H9 (cell line): ENCODE measurements around the gene TESK2. TPM values are rescaled to one million over a fixed set of nuclear protein-coding genes. Genes with fewer than 3 reads are reported as not detected.

ENCODE experiments used
- DNase-seq: peaks from one replicate; pipeline ENCODE4 v3.0.0-alpha.2; 2017
- H2AFZ ChIP-seq: one replicate; pipeline ENCODE4 v1.6.1; 2013; ENCODE audit warnings: mild to moderate bottlenecking, low read length, control low read depth, moderate library complexity
- H2AK5ac ChIP-seq: 2 replicates; pipeline ENCODE4 v1.6.1; 2013; ENCODE audit warnings: low read length, control low read depth, mixed read lengths; ENCODE audit not compliant: insufficient read length
- H2BK120ac ChIP-seq: one replicate; pipeline ENCODE4 v1.6.1; 2013; ENCODE audit warnings: low read depth, mild to moderate bottlenecking, low read length, control low read depth, inconsistent platforms; ENCODE audit not compliant: poor library complexity, severe bottlenecking
- H2BK12ac ChIP-seq: 2 replicates; pipeline ENCODE4 v1.6.1; 2013; ENCODE audit warnings: low read length, control low read depth, mixed read lengths, low read depth; ENCODE audit not compliant: insufficient read length
- H2BK15ac ChIP-seq: 2 replicates; pipeline ENCODE4 v1.6.1; 2013; ENCODE audit warnings: low read depth, low read length, control low read depth
- H2BK20ac ChIP-seq: one replicate; pipeline ENCODE4 v1.6.1; 2013; ENCODE audit warnings: low read depth, mild to moderate bottlenecking, low read length, control low read depth, inconsistent platforms; ENCODE audit not compliant: poor library complexity, severe bottlenecking
- H2BK5ac ChIP-seq: 2 replicates; pipeline ENCODE4 v1.6.1; 2013; ENCODE audit warnings: low read length, control low read depth, mixed read lengths; ENCODE audit not compliant: insufficient read length
- H3K14ac ChIP-seq: 2 replicates; pipeline ENCODE4 v1.6.1; 2013; ENCODE audit warnings: low read length, control low read depth; ENCODE audit not compliant: insufficient read depth
- H3K18ac ChIP-seq: 2 replicates; pipeline ENCODE4 v1.6.1; 2013; ENCODE audit warnings: low read depth, mild to moderate bottlenecking, mixed read lengths, low read length, control low read depth; ENCODE audit not compliant: insufficient read length
- H3K23ac ChIP-seq: 2 replicates; pipeline ENCODE4 v1.6.1; 2013; ENCODE audit warnings: low read length, control low read depth, mixed read lengths, low read depth; ENCODE audit not compliant: insufficient read length
- H3K23me2 ChIP-seq: 2 replicates; pipeline ENCODE4 v1.6.1; 2013; ENCODE audit warnings: low read depth, mild to moderate bottlenecking, mixed read lengths, low read length, control low read depth; ENCODE audit not compliant: insufficient read length, poor library complexity, severe bottlenecking
- H3K27ac ChIP-seq: 2 replicates; pipeline ENCODE4 v1.5.1; 2013; ENCODE audit warnings: low read length, control low read depth, mixed read lengths, low read depth; ENCODE audit not compliant: insufficient read length
- H3K27me3 ChIP-seq: 2 replicates; pipeline ENCODE4 v1.6.1; 2013; ENCODE audit warnings: low read length, control low read depth, inconsistent platforms; ENCODE audit not compliant: insufficient read depth
- H3K4ac ChIP-seq: 2 replicates; pipeline ENCODE4 v1.6.1; 2013; ENCODE audit warnings: low read depth, mild to moderate bottlenecking, control low read depth, inconsistent platforms, low read length, moderate library complexity
- H3K4me1 ChIP-seq: 2 replicates; pipeline ENCODE4 v1.6.1; 2013; ENCODE audit warnings: low read length, control low read depth, inconsistent platforms; ENCODE audit not compliant: insufficient read depth
- H3K4me2 ChIP-seq: 2 replicates; pipeline ENCODE4 v1.6.1; 2013; ENCODE audit warnings: low read length, control low read depth, mixed read lengths; ENCODE audit not compliant: insufficient read length, insufficient read depth
- H3K56ac ChIP-seq: 2 replicates; pipeline ENCODE4 v1.6.1; 2013; ENCODE audit warnings: low read depth, mild to moderate bottlenecking, mixed read lengths, low read length, control low read depth; ENCODE audit not compliant: insufficient read length
- H3K79me1 ChIP-seq: 2 replicates; pipeline ENCODE4 v1.6.1; 2013; ENCODE audit warnings: low read depth, mild to moderate bottlenecking, moderate library complexity, low read length, control low read depth, inconsistent platforms; ENCODE audit not compliant: insufficient read depth, poor library complexity, severe bottlenecking
- H3K79me2 ChIP-seq: 2 replicates; pipeline ENCODE4 v1.6.1; 2013; ENCODE audit warnings: low read length, control low read depth, inconsistent platforms; ENCODE audit not compliant: insufficient read depth
- H3K9ac ChIP-seq: 2 replicates; pipeline ENCODE4 v1.6.1; 2013; ENCODE audit warnings: low read length, control low read depth, mixed read lengths; ENCODE audit not compliant: insufficient read length; ENCODE audit errors: extremely low read depth
- H3K9me3 ChIP-seq: one replicate; pipeline ENCODE4 v1.6.1; 2013; ENCODE audit warnings: low read depth, low read length, inconsistent platforms; ENCODE audit not compliant: control insufficient read depth
- H3T11ph ChIP-seq: one replicate; pipeline ENCODE4 v1.6.1; 2013; ENCODE audit warnings: mild to moderate bottlenecking, low read length, control low read depth, inconsistent platforms
- H4K20me1 ChIP-seq: one replicate; pipeline ENCODE4 v1.6.1; 2013; ENCODE audit not compliant: control insufficient read depth, insufficient read length, insufficient read depth
- H4K5ac ChIP-seq: 2 replicates; pipeline ENCODE4 v1.6.1; 2013; ENCODE audit warnings: low read depth, mild to moderate bottlenecking, mixed read lengths, low read length, control low read depth; ENCODE audit not compliant: insufficient read length
- H4K8ac ChIP-seq: replicated peaks from 2 replicates; pipeline ENCODE4 v1.6.1; 2013; ENCODE audit warnings: low read length, control low read depth, mixed read lengths, low read depth; ENCODE audit not compliant: insufficient read length
- H4K91ac ChIP-seq: 2 replicates; pipeline ENCODE4 v1.6.1; 2013; ENCODE audit warnings: low read depth, mild to moderate bottlenecking, moderate library complexity, mixed read lengths, low read length, control low read depth; ENCODE audit not compliant: insufficient read length
- H3K27ac Mint-ChIP-seq, 3 experiments: 2 replicates in 2 of 3; 3 replicates in 1 of 3; pipeline ENCODE4 v1.8.0; 2020 to 2021; ENCODE audit warnings: mixed read lengths in 3 of 3, mild to moderate bottlenecking in 1 of 3, moderate library complexity in 1 of 3
- H3K27me3 Mint-ChIP-seq: 2 replicates; pipeline ENCODE4 v1.8.0; 2021; ENCODE audit warnings: low read depth, mild to moderate bottlenecking, moderate library complexity, mixed read lengths
- H3K36me3 Mint-ChIP-seq, 3 experiments: 2 replicates in 2 of 3; 3 replicates in 1 of 3; pipeline ENCODE4 v1.8.0; 2020 to 2021; ENCODE audit warnings: low read depth in 3 of 3, mixed read lengths in 3 of 3; ENCODE audit not compliant: insufficient read depth in 1 of 3
- H3K4me1 Mint-ChIP-seq, 2 experiments: 2 replicates each; pipeline ENCODE4 v1.8.0; 2020; ENCODE audit warnings: mixed read lengths in 2 of 2
- H3K4me3 Mint-ChIP-seq, 2 experiments: 2 replicates in 1 of 2; 3 replicates in 1 of 2; pipeline ENCODE4 v1.8.0; 2020 to 2021; ENCODE audit warnings: mild to moderate bottlenecking in 2 of 2, mixed read lengths in 2 of 2, moderate library complexity in 1 of 2
- H3K9me3 Mint-ChIP-seq, 2 experiments: 2 replicates in 1 of 2; 3 replicates in 1 of 2; pipeline ENCODE4 v1.8.0; 2020; ENCODE audit warnings: mild to moderate bottlenecking in 2 of 2, mixed read lengths in 2 of 2, moderate library complexity in 1 of 2
- CTCF ChIP-seq: fragments of 200-600 bp; sonication (generic); conservative IDR thresholded peaks from 3 replicates; pipeline ENCODE4 v1.8.0; 2021; ENCODE audit warnings: antibody characterized with exemption, mild to moderate bottlenecking
- WGBS: extraction: QIAGEN DNeasy Blood & Tissue Kit; methylation state at CpG from one replicate; pipeline ENCODE4 v1.1.7; 2013; ENCODE audit warnings: missing lambda C conversion rate, low lambda C conversion rate, mixed read lengths; ENCODE audit not compliant: insufficient read length; ENCODE audit errors: extremely low coverage; 5-methylcytosine and 5-hydroxymethylcytosine counted together
- total RNA-seq: library from RNA; stranded (reverse); gene quantifications from 2 replicates; pipeline ENCODE4 v1.2.1, GENCODE V29; 2021

Gene TESK2
- total RNA-seq, 1 experiment from 2014 or later, result 7.2 TPM

- H3K9ac ChIP-seq, result no peak overlapping the region
- no peak overlapping the region for H3K4me2 ChIP-seq
- H3K4me1 Mint-ChIP-seq, result peaks cover 7 to 8% of the 10 kb centered on the region in 2 experiments
- H4K8ac ChIP-seq, result no peak overlapping the region
- H3K79me1 ChIP-seq, result no peaks in the 10 kb centered on the region
- H2AK5ac ChIP-seq, result no peak overlapping the region
- no peak overlapping the region for H4K5ac ChIP-seq
- H4K20me1 ChIP-seq, result no peaks in the 10 kb centered on the region
- H3K27ac Mint-ChIP-seq, result no peak overlapping the region
- no peaks in the 10 kb centered on the region for H3K4me1 ChIP-seq
- no peak overlapping the region for H2BK5ac ChIP-seq
- no peak for TF ChIP-seq CTCF
- no peak overlapping the region for H3T11ph ChIP-seq
- no peaks in the 10 kb centered on the region for H3K27me3 ChIP-seq
- no peaks in the 10 kb centered on the region for H3K23me2 ChIP-seq
- no peak for DNase-seq
- H3K4ac ChIP-seq, result no peak overlapping the region
- no peak overlapping the region for H3K18ac ChIP-seq
- WGBS, result no CpG with 5 or more reads among the region's 6 CpGs
- H2BK20ac ChIP-seq, result no peak overlapping the region
- H2BK120ac ChIP-seq, result no peak overlapping the region
- H3K56ac ChIP-seq, result no peak overlapping the region
- H2AFZ ChIP-seq, result no peak overlapping the region
- H3K9me3 Mint-ChIP-seq, result no peaks in the 10 kb centered on the region
- H3K9me3 ChIP-seq, result no peaks in the 10 kb centered on the region
- H3K4me3 Mint-ChIP-seq, result no peak overlapping the region
- no peaks in the 10 kb centered on the region for H3K79me2 ChIP-seq
- no peak overlapping the region for H3K27ac ChIP-seq
- H3K23ac ChIP-seq, result no peak overlapping the region
- no peaks in the 10 kb centered on the region for H3K36me3 Mint-ChIP-seq
- H3K27me3 Mint-ChIP-seq, result no peaks in the 10 kb centered on the region
- H3K14ac ChIP-seq, result no peak overlapping the region
- no peak overlapping the region for H4K91ac ChIP-seq
- H2BK12ac ChIP-seq, result no peak overlapping the region
- no peak overlapping the region for H2BK15ac ChIP-seq
Measured at GRCh38 chr1:45414746-45415145, 76.2 kb downstream of the TESK2 start.
